Measurements from ENCODE around the gene SLC22A4. TPM values are rescaled to one million over a fixed set of nuclear protein-coding genes. Genes with fewer than 3 reads are reported as not detected.

SLC22A4 gene
- total RNA-seq, 1 donor from 2014 or later = 1.6 TPM

- no peak for ATAC-seq (ENCODE audit: poor library complexity)
- intact Hi-C loops (cut with DNase I) = no loop called here
- peak; percentile 65 for DNase-seq
Measured at GRCh38 chr5:132260714-132261551, 33.3 kb upstream of the SLC22A4 start.

- intact Hi-C loops (cut with DNase I) = no loop called here
- no peak for DNase-seq
- ATAC-seq (ENCODE audit: poor library complexity) = no peak
Measured at GRCh38 chr5:132261881-132262845, 32.0 kb upstream of the SLC22A4 start.

- intact Hi-C loops (cut with DNase I) = no loop called here
- no peak for ATAC-seq (ENCODE audit: poor library complexity)
Measured at GRCh38 chr5:132262882-132263547, 31.2 kb upstream of the SLC22A4 start.

GRCh38 chr5:132263548-132264261 lies 30.5 kb upstream of the SLC22A4 start:
- DNase-seq = no peak
- ATAC-seq (ENCODE audit: poor library complexity) = no peak
- intact Hi-C loops (cut with DNase I) = no loop called here

More at GRCh38 chr5:132262882-132263547, 31.2 kb upstream of the SLC22A4 start:
- DNase-seq = no peak

- intact Hi-C loops (cut with DNase I) = no loop called here
- ATAC-seq (ENCODE audit: poor library complexity) (no peak), DNase-seq (no peak)
Measured at GRCh38 chr5:132264546-132265335, 29.5 kb upstream of the SLC22A4 start.

GRCh38 chr5:132265336-132266030 lies 28.7 kb upstream of the SLC22A4 start:
- intact Hi-C loops (cut with DNase I) = no loop called here
- DNase-seq (peak; percentile 60), ATAC-seq (ENCODE audit: poor library complexity) (peak; percentile 54)

GRCh38 chr5:132266031-132266835 lies 28.0 kb upstream of the SLC22A4 start:
- intact Hi-C loops (cut with DNase I) = no loop called here
- DNase-seq (no peak), ATAC-seq (ENCODE audit: poor library complexity) (no peak)

- DNase-seq (no peak), ATAC-seq (ENCODE audit: poor library complexity) (no peak)
- intact Hi-C loops (cut with DNase I) = no loop called here
Measured at GRCh38 chr5:132266836-132267160, 27.4 kb upstream of the SLC22A4 start.

GRCh38 chr5:132267166-132267739 lies 26.9 kb upstream of the SLC22A4 start:
- intact Hi-C loops (cut with DNase I) = no loop called here
- DNase-seq = no peak
- ATAC-seq (ENCODE audit: poor library complexity) = no peak

GRCh38 chr5:132267931-132268768 lies 26.0 kb upstream of the SLC22A4 start:
- no peak for DNase-seq
- no peak for ATAC-seq (ENCODE audit: poor library complexity)
- intact Hi-C loops (cut with DNase I) = no loop called here

GRCh38 chr5:132268769-132269551 lies 25.2 kb upstream of the SLC22A4 start:
- no peak for ATAC-seq (ENCODE audit: poor library complexity)
- DNase-seq = no peak
- intact Hi-C loops (cut with DNase I) = no loop called here

- ATAC-seq (ENCODE audit: poor library complexity) (no peak), DNase-seq (no peak)
- intact Hi-C loops (cut with DNase I) = loop anchor here (10.0 kb wide), 1 partner anchor 235 kb away; no protein-coding TSS in a partner anchor
Measured at GRCh38 chr5:132269635-132270334, 24.4 kb upstream of the SLC22A4 start.

GRCh38 chr5:132270335-132270665 lies 23.9 kb upstream of the SLC22A4 start:
- ATAC-seq (ENCODE audit: poor library complexity) (no peak), DNase-seq (no peak)
- intact Hi-C loops (cut with DNase I) = loop anchor here (10.0 kb wide), 1 partner anchor 235 kb away; no protein-coding TSS in a partner anchor

- ATAC-seq (ENCODE audit: poor library complexity) (no peak), DNase-seq (no peak)
- intact Hi-C loops (cut with DNase I) = loop anchor here (10.0 kb wide), 1 partner anchor 234 kb away; no protein-coding TSS in a partner anchor
Measured at GRCh38 chr5:132270706-132271105, 23.5 kb upstream of the SLC22A4 start.
